OCI-LY3 (cell line): ENCODE data around the gene EAF1.
"Not testable (repeated sequence)": the region's sequence is repeated elsewhere in the genome, so short reads cannot be mapped to it uniquely, and the experiment has no call there.

Source experiments
- H2AFZ ChIP-seq: fragments of 200-600, 300-600 bp; shearing (Covaris generic); 2 replicates; pipeline ENCODE4 v1.6.0; 2014; ENCODE audit warnings: antibody characterized with exemption, low read depth, low read length
- H3K27ac ChIP-seq: fragments of 200-600, 300-600 bp; sonication (generic); 2 replicates; pipeline ENCODE4 v1.5.1; 2014; ENCODE audit warnings: mild to moderate bottlenecking, low read length, moderate library complexity, mixed read lengths
- H3K27me3 ChIP-seq: fragments of 200-600, 300-600 bp; sonication (generic); 2 replicates; pipeline ENCODE4 v1.6.1; 2014; ENCODE audit warnings: low read depth, low read length, mixed read lengths
- H3K36me3 ChIP-seq: fragments of 200-600, 300-600 bp; sonication (generic); replicated peaks from 2 replicates; pipeline ENCODE3; 2014; ENCODE audit warnings: low read depth, low read length, mixed read lengths
- H3K4me1 ChIP-seq: fragments of 300-600, 200-600 bp; sonication (generic); 2 replicates; pipeline ENCODE4 v1.6.1; 2014; ENCODE audit warnings: low read length, mixed read lengths
- H3K4me2 ChIP-seq: fragments of 200-600, 300-600 bp; sonication (generic); 2 replicates; pipeline ENCODE4 v1.6.1; 2014; ENCODE audit warnings: low read length, mixed read lengths
- H3K4me3 ChIP-seq: fragments of 300-600, 200-600 bp; sonication (generic); 2 replicates; pipeline ENCODE4 v1.5.1; 2014; ENCODE audit warnings: antibody characterized with exemption, mild to moderate bottlenecking, low read length, moderate library complexity
- H3K79me2 ChIP-seq: fragments of 300-600, 200-600 bp; shearing (Covaris generic); 2 replicates; pipeline ENCODE4 v1.6.1; 2014; ENCODE audit warnings: mild to moderate bottlenecking, low read length, mixed read lengths
- H3K9ac ChIP-seq: fragments of 300-600, 200-600 bp; shearing (Covaris generic); 2 replicates; pipeline ENCODE4 v1.6.0; 2014; ENCODE audit warnings: mild to moderate bottlenecking, low read length, moderate library complexity
- H3K9me3 ChIP-seq: fragments of 200-600, 300-600 bp; shearing (Covaris generic); 2 replicates; pipeline ENCODE4 v1.6.1; 2014; ENCODE audit warnings: low read length, mixed read lengths; ENCODE audit not compliant: insufficient read depth
- H4K20me1 ChIP-seq: fragments of 200-600, 300-600 bp; sonication (generic); 2 replicates; pipeline ENCODE4 v1.6.1; 2016; ENCODE audit warnings: low read length, mixed read lengths; ENCODE audit not compliant: insufficient read depth
- CTCF ChIP-seq: fragments of 200-600, 300-600 bp; sonication (generic); IDR thresholded peaks from 2 replicates; pipeline ENCODE4 v1.5.1; 2014; ENCODE audit warnings: antibody characterized with exemption, low read length, low read depth
- EZH2phosphoT487 ChIP-seq: fragments of 200-600 bp; shearing (Covaris generic); IDR thresholded peaks from 2 replicates; pipeline ENCODE4 v1.6.1; 2018; ENCODE audit warnings: antibody characterized with exemption, mixed run types, low read depth

EAF1 gene

GRCh38 chr3:15454965-15455364, 27.6 kb downstream of the EAF1 start:
- no peak overlapping the region for H3K9ac ChIP-seq
- H2AFZ ChIP-seq = no peak overlapping the region
- H3K79me2 ChIP-seq = no peaks in the 10 kb centered on the region
- no peak for TF ChIP-seq EZH2phosphoT487
- no peak for TF ChIP-seq CTCF
- H3K9me3 ChIP-seq = no peaks in the 10 kb centered on the region
- no peaks in the 10 kb centered on the region for H3K4me1 ChIP-seq
- H3K27ac ChIP-seq = no peak overlapping the region
- no peak overlapping the region for H3K4me2 ChIP-seq
- no peak overlapping the region for H3K4me3 ChIP-seq
- no peaks in the 10 kb centered on the region for H4K20me1 ChIP-seq
- no peaks in the 10 kb centered on the region for H3K27me3 ChIP-seq
- no peaks in the 10 kb centered on the region for H3K36me3 ChIP-seq

GRCh38 chr3:15455756-15456155, 28.4 kb downstream of the EAF1 start:
- Histone ChIP-seq H3K9ac (no peak overlapping the region), H3K4me2 (no peak overlapping the region), H3K36me3 (no peaks in the 10 kb centered on the region), H4K20me1 (no peaks in the 10 kb centered on the region), H3K27ac (no peak overlapping the region), H3K4me3 (no peak overlapping the region), H3K4me1 (no peaks in the 10 kb centered on the region), H3K79me2 (no peaks in the 10 kb centered on the region), H2AFZ (no peak overlapping the region), H3K27me3 (0 out of 2 replicates have a peak, but pooled peaks cover 3% of the 10 kb centered on the region), H3K9me3 (no peaks in the 10 kb centered on the region)
- TF ChIP-seq EZH2phosphoT487 = no peak
- TF ChIP-seq CTCF = no peak

- Histone ChIP-seq H3K36me3 (no peaks in the 10 kb centered on the region), H3K4me1 (no peaks in the 10 kb centered on the region), H3K79me2 (no peaks in the 10 kb centered on the region), H3K27me3 (0 out of 2 replicates have a peak, but pooled peaks cover 4% of the 10 kb centered on the region), H2AFZ (no peak overlapping the region), H3K9me3 (no peaks in the 10 kb centered on the region), H4K20me1 (no peaks in the 10 kb centered on the region), H3K4me2 (no peak overlapping the region), H3K9ac (no peak overlapping the region), H3K4me3 (no peak overlapping the region), H3K27ac (no peak overlapping the region)
- TF ChIP-seq EZH2phosphoT487 (no peak), CTCF (no peak)
Observed at GRCh38 chr3:15456321-15456720, 28.9 kb downstream of the EAF1 start.

GRCh38 chr3:15456915-15457314, 29.5 kb downstream of the EAF1 start:
- H3K4me3 ChIP-seq, H4K20me1 ChIP-seq, H3K79me2 ChIP-seq, H3K27me3 ChIP-seq, H3K27ac ChIP-seq, H3K9ac ChIP-seq, H3K4me2 ChIP-seq, H3K4me1 ChIP-seq, H3K9me3 ChIP-seq, H2AFZ ChIP-seq, H3K36me3 ChIP-seq: not testable (repeated sequence)

- Histone ChIP-seq H4K20me1 (no peaks in the 10 kb centered on the region), H3K4me1 (no peaks in the 10 kb centered on the region), H3K27me3 (0 out of 2 replicates have a peak, but pooled peaks cover 4% of the 10 kb centered on the region), H3K9me3 (no peaks in the 10 kb centered on the region), H3K4me3 (no peak overlapping the region), H3K79me2 (no peaks in the 10 kb centered on the region), H3K9ac (no peak overlapping the region), H3K36me3 (no peaks in the 10 kb centered on the region), H3K27ac (no peak overlapping the region), H3K4me2 (no peak overlapping the region), H2AFZ (no peak overlapping the region)
- no peak for TF ChIP-seq EZH2phosphoT487
- TF ChIP-seq CTCF = no peak
Observed at GRCh38 chr3:15458212-15458780, 30.9 kb downstream of the EAF1 start.
